HG03108 (cell line): ENCODE data around the gene CD93.

Source experiments
- ATAC-seq: cut with Tn5 transposase; IDR thresholded peaks from one replicate; pipeline ENCODE4 v1.9.1; 2021; ENCODE audit warnings: moderate library complexity; ENCODE audit not compliant: unreplicated experiment

Gene CD93

GRCh38 chr20:23120936-23121750 lies 35.0 kb upstream of the CD93 start:
- ATAC-seq, result no peak

GRCh38 chr20:23120261-23120660 lies 34.1 kb upstream of the CD93 start:
- no peak for ATAC-seq

- no peak for ATAC-seq
Observed at GRCh38 chr20:23119456-23120216, 33.5 kb upstream of the CD93 start.

- ATAC-seq, result no peak
Observed at GRCh38 chr20:23118766-23119165, 32.6 kb upstream of the CD93 start.

GRCh38 chr20:23118144-23118543 lies 32.0 kb upstream of the CD93 start:
- ATAC-seq, result no peak

- ATAC-seq, result no peak
Observed at GRCh38 chr20:23117738-23118137, 31.6 kb upstream of the CD93 start.

GRCh38 chr20:23116311-23117089 lies 30.4 kb upstream of the CD93 start:
- ATAC-seq, result no peak

GRCh38 chr20:23115822-23116221 lies 29.7 kb upstream of the CD93 start:
- no peak for ATAC-seq

GRCh38 chr20:23114448-23115082 lies 28.4 kb upstream of the CD93 start:
- no peak for ATAC-seq

GRCh38 chr20:23114018-23114417 lies 27.9 kb upstream of the CD93 start:
- no peak for ATAC-seq

- ATAC-seq, result no peak
Observed at GRCh38 chr20:23112595-23112994, 26.5 kb upstream of the CD93 start.

GRCh38 chr20:23111944-23112342 lies 25.8 kb upstream of the CD93 start:
- ATAC-seq, result no peak

GRCh38 chr20:23111307-23111943 lies 25.3 kb upstream of the CD93 start:
- no peak for ATAC-seq

GRCh38 chr20:23108871-23109270 lies 22.7 kb upstream of the CD93 start:
- ATAC-seq, result no peak

GRCh38 chr20:23107466-23107865 lies 21.3 kb upstream of the CD93 start:
- ATAC-seq, result no peak

- ATAC-seq, result no peak
Observed at GRCh38 chr20:23106271-23106851, 20.2 kb upstream of the CD93 start.

GRCh38 chr20:23105193-23105592 lies 19.1 kb upstream of the CD93 start:
- ATAC-seq, result no peak

GRCh38 chr20:23103284-23104018 lies 17.3 kb upstream of the CD93 start:
- ATAC-seq, result no peak

- ATAC-seq, result no peak
Observed at GRCh38 chr20:23101696-23102406, 15.7 kb upstream of the CD93 start.
